Measurements from ENCODE around the gene SUGCT.

SUGCT gene

GRCh38 chr7:40527723-40528122, 392.9 kb downstream of the SUGCT start:
- DNase-seq (ENCODE audit: low read depth) = no peak

- no peak for DNase-seq (ENCODE audit: low read depth)
Measured at GRCh38 chr7:40530292-40530691, 395.5 kb downstream of the SUGCT start.

- no peak for DNase-seq (ENCODE audit: low read depth)
Measured at GRCh38 chr7:40531956-40532355, 397.2 kb downstream of the SUGCT start.

- DNase-seq (ENCODE audit: low read depth) = no peak
Measured at GRCh38 chr7:40535678-40536077, 400.9 kb downstream of the SUGCT start.

GRCh38 chr7:40536421-40536820, 401.6 kb downstream of the SUGCT start:
- no peak for DNase-seq (ENCODE audit: low read depth)

- DNase-seq (ENCODE audit: low read depth) = no peak
Measured at GRCh38 chr7:40538281-40538680, 403.5 kb downstream of the SUGCT start.

GRCh38 chr7:40541336-40541735, 406.5 kb downstream of the SUGCT start:
- no peak for DNase-seq (ENCODE audit: low read depth)

GRCh38 chr7:40542982-40543741, 408.4 kb downstream of the SUGCT start:
- no peak for DNase-seq (ENCODE audit: low read depth)

- DNase-seq (ENCODE audit: low read depth) = no peak
Measured at GRCh38 chr7:40544221-40544723, 409.5 kb downstream of the SUGCT start.

GRCh38 chr7:40544871-40545303, 410.1 kb downstream of the SUGCT start:
- DNase-seq (ENCODE audit: low read depth) = no peak

- no peak for DNase-seq (ENCODE audit: low read depth)
Measured at GRCh38 chr7:40545739-40546138, 410.9 kb downstream of the SUGCT start.

- DNase-seq (ENCODE audit: low read depth) = no peak
Measured at GRCh38 chr7:40546616-40547501, 412.1 kb downstream of the SUGCT start.

- no peak for DNase-seq (ENCODE audit: low read depth)
Measured at GRCh38 chr7:40549372-40550039, 414.7 kb downstream of the SUGCT start.

GRCh38 chr7:40551685-40552576, 417.1 kb downstream of the SUGCT start:
- no peak for DNase-seq (ENCODE audit: low read depth)

- no peak for DNase-seq (ENCODE audit: low read depth)
Measured at GRCh38 chr7:40560672-40561071, 425.9 kb downstream of the SUGCT start.

- no peak for DNase-seq (ENCODE audit: low read depth)
Measured at GRCh38 chr7:40566879-40567278, 432.1 kb downstream of the SUGCT start.

- DNase-seq (ENCODE audit: low read depth) = no peak
Measured at GRCh38 chr7:40569326-40569725, 434.5 kb downstream of the SUGCT start.

- no peak for DNase-seq (ENCODE audit: low read depth)
Measured at GRCh38 chr7:40570223-40570622, 435.4 kb downstream of the SUGCT start.

GRCh38 chr7:40571796-40572195, 437.0 kb downstream of the SUGCT start:
- no peak for DNase-seq (ENCODE audit: low read depth)

GRCh38 chr7:40572810-40573465, 438.1 kb downstream of the SUGCT start:
- DNase-seq (ENCODE audit: low read depth) = no peak

- no peak for DNase-seq (ENCODE audit: low read depth)
Measured at GRCh38 chr7:40579401-40579800, 444.6 kb downstream of the SUGCT start.
